ENCODE results near the gene INSIG2. TPM values are rescaled to one million over a fixed set of nuclear protein-coding genes. Genes with fewer than 3 reads are reported as not detected.
A peak's percentile ranks its signal among the peaks of the same experiment; 100 is the strongest.

The INSIG2 gene
- polyA plus RNA-seq, 1 of the 3 experiments (the other 2 are of a cell fraction), result 8.7 TPM

- H3K27me3 ChIP-seq (ENCODE audit: insufficient read depth), result 0 out of 2 replicates have a peak, but pooled peaks cover 13% of the 10 kb centered on the region
- POLR2A ChIA-PET, result no interaction called here
- H3K4me1 ChIP-seq (ENCODE audit: control insufficient read depth in 1 of 2, insufficient read depth in 2 of 2, low read depth in 1 of 2, low read length in 1 of 2), result peaks cover 0 to 11% of the 10 kb centered on the region in 2 experiments; a peak in 2 of 4 replicates
- no peak overlapping the region for H3K27ac ChIP-seq (ENCODE audit: low read depth in 2 of 2, low read length in 1 of 2)
- H2AFZ ChIP-seq (ENCODE audit: low read depth), result no peak overlapping the region
- no peaks in the 10 kb centered on the region for H3F3A ChIP-seq (replicated peaks; ENCODE audit: insufficient read depth)
- no peak overlapping the region for H3K4me3 ChIP-seq (ENCODE audit: low read depth in 2 of 2, low read length in 1 of 2)
- peaks cover 4% of the 10 kb centered on the region; the same call in 1 of the 2 replicates for H4K20me1 ChIP-seq (ENCODE audit: insufficient read depth)
- 80% methylated on average over 3 of the region's 3 CpGs for WGBS (ENCODE audit: low lambda C conversion rate)
- no peak overlapping the region for H3K9ac ChIP-seq
- peaks cover 23% of the 10 kb centered on the region for H3K79me2 ChIP-seq (ENCODE audit: insufficient read depth)
- CTCF ChIA-PET, result interaction anchor here (1.5 kb wide), 2 partner anchors 53 to 769 kb away, joined by 3 to 4 read pairs; no protein-coding TSS in a partner anchor
- no peaks in the 10 kb centered on the region for H3K9me2 ChIP-seq
- no peak for TF ChIP-seq CHD2 (IDR thresholded peaks at IDR 0.05; ENCODE audit: low read length, partially characterized antibody)
- TF ChIP-seq FOXJ3 (CRISPR knock-in tag; IDR thresholded peaks at IDR 0.05), result no peak
- TF ChIP-seq RAD21 (IDR thresholded peaks at IDR 0.05; ENCODE audit: low read length), result no peak
- TF ChIP-seq, protein P1, sequence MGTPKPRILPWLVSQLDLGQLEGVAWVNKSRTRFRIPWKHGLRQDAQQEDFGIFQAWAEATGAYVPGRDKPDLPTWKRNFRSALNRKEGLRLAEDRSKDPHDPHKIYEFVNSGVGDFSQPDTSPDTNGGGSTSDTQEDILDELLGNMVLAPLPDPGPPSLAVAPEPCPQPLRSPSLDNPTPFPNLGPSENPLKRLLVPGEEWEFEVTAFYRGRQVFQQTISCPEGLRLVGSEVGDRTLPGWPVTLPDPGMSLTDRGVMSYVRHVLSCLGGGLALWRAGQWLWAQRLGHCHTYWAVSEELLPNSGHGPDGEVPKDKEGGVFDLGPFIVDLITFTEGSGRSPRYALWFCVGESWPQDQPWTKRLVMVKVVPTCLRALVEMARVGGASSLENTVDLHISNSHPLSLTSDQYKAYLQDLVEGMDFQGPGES (IDR thresholded peaks at IDR 0.05; ENCODE audit: low read depth, low read length), result no peak
- TF ChIP-seq RXRA (IDR thresholded peaks at IDR 0.05; ENCODE audit: borderline replicate concordance, low read depth), result no peak
- no peak for TF ChIP-seq TEAD4 (IDR thresholded peaks at IDR 0.05; ENCODE audit: borderline replicate concordance, insufficient read depth)
- H3K36me3 ChIP-seq (replicated peaks in 1 of 2; ENCODE audit: control insufficient read depth in 1 of 2, insufficient read depth in 2 of 2, low read length in 1 of 2), result no peaks in the 10 kb centered on the region
- no peak overlapping the region for H3K4me2 ChIP-seq
- H3K9me3 ChIP-seq, result no peaks in the 10 kb centered on the region
- DNase-seq, result no peak
These were observed 2.1 kb upstream of the INSIG2 start for GRCh38 chr2:118086024-118086633.

DNA sequence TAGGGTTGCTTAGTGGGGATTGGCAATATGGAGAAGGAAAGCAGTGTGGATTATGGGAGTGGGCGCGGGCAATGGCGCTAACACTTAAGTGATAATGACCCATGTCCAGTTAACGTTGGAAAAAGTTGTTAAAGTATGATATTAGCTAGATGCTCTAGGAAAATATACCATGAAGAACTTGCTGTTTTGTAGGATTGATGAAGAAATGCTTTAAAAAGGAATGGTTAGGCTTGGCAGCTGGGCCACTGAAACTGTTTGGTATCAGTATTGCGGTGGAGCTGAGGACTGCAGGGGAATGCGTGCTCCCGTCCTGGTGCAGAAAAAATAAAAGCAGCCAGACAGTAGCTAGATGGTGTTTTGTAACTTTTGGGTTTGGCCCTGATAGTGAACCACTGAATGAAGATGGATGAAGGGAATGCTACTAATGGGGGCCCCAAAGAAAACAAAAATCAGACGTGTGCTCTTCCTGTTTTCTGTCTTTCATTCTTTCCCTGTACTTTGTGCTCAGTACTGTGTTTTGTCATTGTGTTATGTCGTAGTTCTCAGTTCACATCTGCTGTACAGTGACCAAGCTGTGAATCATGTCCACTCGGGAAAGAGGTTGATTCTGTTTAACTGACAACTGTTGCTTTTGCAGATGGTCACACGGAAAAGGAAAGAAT, 999 bp downstream of the INSIG2 start:
- Histone ChIP-seq H3K4me3 (ENCODE audit: low read depth in 2 of 2, low read length in 1 of 2) (peak overlapping the region; percentile 95 to 99), H2AFZ (ENCODE audit: low read depth) (peak overlapping the region; percentile 91), H3K9me2 (no peaks in the 10 kb centered on the region), H3K79me2 (ENCODE audit: insufficient read depth) (peaks cover 36% of the 10 kb centered on the region), H3K4me2 (peak overlapping the region; percentile 82), H3K27me3 (ENCODE audit: insufficient read depth) (0 out of 2 replicates have a peak, but pooled peaks cover 7% of the 10 kb centered on the region), H3K9me3 (no peaks in the 10 kb centered on the region), H3K9ac (peak overlapping the region; percentile 55), H4K20me1 (ENCODE audit: insufficient read depth) (peaks cover 7% of the 10 kb centered on the region; the same call in 1 of the 2 replicates), H3K36me3 (replicated peaks in 1 of 2; ENCODE audit: control insufficient read depth in 1 of 2, insufficient read depth in 2 of 2, low read length in 1 of 2) (no peaks in the 10 kb centered on the region), H3F3A (replicated peaks; ENCODE audit: insufficient read depth) (no peaks in the 10 kb centered on the region), H3K4me1 (ENCODE audit: control insufficient read depth in 1 of 2, insufficient read depth in 2 of 2, low read depth in 1 of 2, low read length in 1 of 2) (peaks cover 0 to 12% of the 10 kb centered on the region in 2 experiments; a peak in 2 of 4 replicates), H3K27ac (ENCODE audit: low read depth in 2 of 2, low read length in 1 of 2) (peak overlapping the region; percentile 8 to 16; a peak in 3 of 4 replicates)
- CTCF ChIA-PET, result interaction anchor here (1.0 to 1.4 kb wide), 4 partner anchors 12 to 46 kb away, joined by 3 to 5 read pairs (median 3); no protein-coding TSS in a partner anchor
- POLR2A ChIA-PET, result interaction anchor here (0.7 to 1.2 kb wide), 3 partner anchors 11 to 85 kb away, joined by 3 read pairs; no protein-coding TSS in a partner anchor
- peak; percentile 36 for DNase-seq
- 0 out of 2 replicates have a peak, but pooled peaks have one; percentile 20 for TF ChIP-seq MAX (IDR thresholded peaks at IDR 0.05; ENCODE audit: low read depth)
- 0 out of 2 replicates have a peak, but pooled peaks have one; percentile 24 for TF ChIP-seq MXI1 (IDR thresholded peaks at IDR 0.05; ENCODE audit: low read depth, low read length)
- TF ChIP-seq POLR2AphosphoS5 (IDR thresholded peaks at IDR 0.05; ENCODE audit: low read depth, low read length), result no peak
- 5% methylated on average over 11 of the region's 11 CpGs for WGBS (ENCODE audit: low lambda C conversion rate)
